ENCODE results near the gene DGKA.
A peak's percentile ranks its signal among the peaks of the same experiment; 100 is the strongest.

DGKA gene

DNA sequence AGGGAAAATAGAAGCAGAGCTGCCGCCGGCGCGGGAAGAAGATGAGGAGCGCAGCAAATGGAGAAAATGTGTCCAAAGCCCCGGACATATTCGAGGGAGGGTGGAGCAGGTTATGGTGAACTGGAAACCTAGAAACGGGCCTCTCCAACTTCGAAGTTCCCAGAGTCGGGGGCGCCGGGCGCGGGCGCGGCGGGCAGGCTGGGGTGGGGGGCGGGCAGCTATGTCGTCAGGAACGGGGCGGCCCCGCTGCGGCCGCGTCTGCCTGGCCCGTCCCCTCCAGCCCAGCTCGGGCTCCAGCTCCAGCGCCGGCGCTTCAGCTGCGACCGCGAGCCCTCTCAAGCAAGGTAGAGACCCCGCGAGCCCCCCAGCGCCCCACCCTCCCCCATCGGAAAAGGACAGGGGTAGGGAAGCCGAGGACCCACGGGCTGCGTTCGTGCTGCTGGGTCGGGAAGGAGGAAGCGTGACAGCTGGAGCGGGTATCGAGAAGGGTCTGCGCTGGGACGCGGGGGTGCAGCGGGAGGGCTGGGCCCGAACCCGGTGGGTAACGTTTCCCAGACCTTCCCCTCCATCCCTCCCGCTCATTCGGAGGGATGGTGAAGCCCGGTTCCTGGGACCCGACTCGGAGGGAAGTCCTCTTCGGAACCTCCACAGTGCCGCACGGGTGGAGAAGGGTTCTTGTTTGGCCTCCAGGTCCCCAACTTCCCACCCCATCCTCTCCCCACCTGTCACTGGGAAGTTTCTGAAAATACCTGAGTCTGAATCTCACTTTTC lies 1.0 kb downstream of the DGKA start:
- DNase-seq (ENCODE audit: low spot score): peak; percentile 65

- DNase-seq (ENCODE audit: low spot score): no peak
Observed at GRCh38 chr12:55932551-55932910, 1.6 kb downstream of the DGKA start.

DNA sequence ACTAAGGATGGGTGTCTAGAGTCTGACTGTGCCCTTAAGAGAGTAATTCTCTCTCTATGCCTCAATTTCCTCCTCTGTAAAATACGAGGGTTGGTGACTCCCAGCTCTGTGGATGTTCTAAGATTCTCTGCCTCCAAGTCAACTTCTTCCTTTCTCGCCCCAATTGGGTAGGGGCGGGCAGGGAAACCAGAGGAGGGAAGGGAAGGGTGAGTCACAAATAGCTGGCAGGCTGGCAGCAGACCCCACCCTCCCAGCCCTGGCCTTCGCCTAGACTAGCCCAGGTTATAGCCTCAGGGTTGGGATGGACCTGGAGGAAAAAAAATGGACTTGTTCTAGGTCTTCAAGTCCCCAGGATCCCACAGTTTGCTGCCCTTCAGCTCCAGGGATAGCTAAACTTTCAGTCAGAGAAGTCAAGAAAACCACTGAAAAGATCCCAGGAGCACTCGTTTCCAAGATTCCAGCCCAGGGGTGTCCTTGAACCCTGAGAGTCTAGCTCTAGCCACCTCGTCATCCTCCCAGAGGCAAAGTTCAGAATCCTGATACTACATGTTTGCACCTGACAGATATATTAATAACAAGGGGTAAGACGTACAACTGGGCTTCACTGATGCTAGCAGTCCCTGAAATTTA lies 2.3 kb downstream of the DGKA start:
- DNase-seq (ENCODE audit: low spot score): no peak

GRCh38 chr12:55933799-55934742 lies 3.1 kb downstream of the DGKA start:
- DNase-seq (ENCODE audit: low spot score): peak; percentile 52

DNA sequence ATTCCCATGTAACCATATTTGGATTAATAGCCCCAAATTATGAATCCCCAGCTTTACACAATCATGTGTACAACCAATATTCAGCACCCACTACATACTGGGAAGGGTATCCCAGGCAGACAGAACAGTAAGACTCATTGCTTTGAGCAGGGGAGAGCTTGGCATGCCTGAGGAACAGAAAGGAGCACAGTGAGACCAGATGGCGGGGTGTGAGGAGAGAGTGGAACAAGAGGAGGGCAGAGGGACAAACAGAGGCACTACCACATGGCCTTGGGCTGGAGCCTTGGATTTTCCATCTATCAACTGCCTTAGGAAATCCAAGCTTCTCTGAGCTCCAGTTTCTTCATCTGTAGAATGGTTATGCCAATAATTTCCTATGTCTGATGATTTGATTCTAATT lies 3.8 kb downstream of the DGKA start:
- no peak for DNase-seq (ENCODE audit: low spot score)

DNA sequence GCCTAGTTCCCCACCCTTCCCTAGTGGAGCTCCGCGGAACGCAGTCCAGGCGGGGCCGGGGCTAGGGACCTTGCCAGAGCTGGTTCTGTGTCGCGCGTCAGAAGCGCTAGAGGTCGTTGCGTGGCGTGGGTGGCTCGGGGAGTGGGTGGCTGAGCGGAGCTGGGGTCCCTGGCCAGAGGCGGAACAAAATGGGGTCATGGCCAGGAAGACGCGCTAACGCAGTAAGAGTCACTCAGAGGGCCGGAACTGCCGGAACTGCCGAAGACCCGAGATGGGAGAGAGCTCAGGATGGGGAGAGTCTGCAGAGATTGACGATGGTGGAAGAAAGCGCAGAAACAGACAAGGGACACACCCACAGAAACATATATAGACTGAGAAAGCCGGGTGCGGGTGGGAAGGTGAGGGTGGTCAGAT lies 4.8 kb downstream of the DGKA start:
- DNase-seq (ENCODE audit: low spot score): peak; percentile 31

DNA sequence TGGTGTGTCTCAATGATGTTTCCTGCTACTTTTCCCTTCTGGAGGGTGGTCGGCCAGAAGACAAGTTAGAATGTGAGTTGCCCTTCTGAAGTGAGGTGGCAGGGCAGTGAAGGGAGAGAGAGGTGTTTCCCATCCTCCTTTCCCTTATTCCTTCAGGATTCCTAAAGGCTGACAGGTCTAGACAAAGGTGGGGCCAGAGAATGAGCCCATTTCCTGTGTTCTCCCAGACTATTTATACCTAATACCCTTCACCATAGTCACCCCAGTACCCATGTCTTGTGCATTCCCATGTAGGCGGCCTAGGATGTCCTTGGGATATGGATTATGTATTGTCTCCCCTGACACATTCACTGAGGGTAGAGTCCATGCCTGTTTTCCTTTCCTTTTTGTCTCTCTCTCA lies 7.0 kb downstream of the DGKA start:
- DNase-seq (ENCODE audit: low spot score): no peak

- DNase-seq (ENCODE audit: low spot score): no peak
Observed at GRCh38 chr12:55938826-55939501, 8.0 kb downstream of the DGKA start.

DNA sequence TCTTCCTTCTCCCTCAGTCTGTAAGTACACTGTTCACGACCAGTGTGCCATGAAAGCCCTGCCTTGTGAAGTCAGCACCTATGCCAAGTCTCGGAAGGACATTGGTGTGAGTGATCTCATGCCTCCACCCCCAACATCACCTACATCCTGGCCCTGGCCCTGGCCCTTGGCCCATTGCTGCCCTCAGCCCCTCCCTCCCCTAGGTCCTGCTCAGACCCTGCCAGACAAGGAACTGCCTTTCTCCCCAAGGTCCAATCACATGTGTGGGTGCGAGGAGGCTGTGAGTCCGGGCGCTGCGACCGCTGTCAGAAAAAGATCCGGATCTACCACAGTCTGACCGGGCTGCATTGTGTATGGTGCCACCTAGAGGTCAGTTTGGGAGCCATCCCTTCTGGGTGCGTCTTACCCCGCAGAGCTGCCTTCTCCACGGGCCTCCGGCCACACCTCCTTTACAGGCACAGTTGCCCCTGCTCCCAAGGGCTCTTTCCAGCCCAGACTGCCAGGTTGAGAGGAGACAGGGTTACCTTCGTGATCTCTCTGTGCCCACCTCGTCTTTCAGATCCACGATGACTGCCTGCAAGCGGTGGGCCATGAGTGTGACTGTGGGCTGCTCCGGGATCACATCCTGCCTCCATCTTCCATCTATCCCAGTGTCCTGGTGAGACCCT lies 9.2 kb downstream of the DGKA start:
- peak; percentile 86 for DNase-seq (ENCODE audit: low spot score)

DNA sequence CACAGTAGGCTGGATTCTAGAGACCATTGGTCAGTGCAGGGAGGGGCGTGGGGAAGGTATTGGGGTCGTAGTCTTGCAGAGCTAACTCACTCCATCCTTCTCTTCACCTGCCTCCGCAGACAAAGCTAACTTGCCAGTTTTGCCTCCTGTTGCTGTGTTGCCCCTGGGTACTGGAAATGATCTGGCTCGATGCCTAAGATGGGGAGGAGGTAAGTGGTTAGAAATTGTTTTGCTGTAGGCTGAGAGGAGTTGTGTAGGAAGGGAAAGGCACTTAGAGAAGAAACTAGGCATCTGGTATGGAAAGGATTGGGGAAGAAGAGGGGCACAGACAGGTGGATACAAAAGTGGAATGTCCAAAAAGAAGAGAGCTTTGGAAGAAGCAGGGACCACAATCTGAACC lies 11.1 kb downstream of the DGKA start:
- no peak for DNase-seq (ENCODE audit: low spot score)

- no peak for DNase-seq (ENCODE audit: low spot score)
Observed at GRCh38 chr12:55942577-55943136, 11.7 kb downstream of the DGKA start.

DNA sequence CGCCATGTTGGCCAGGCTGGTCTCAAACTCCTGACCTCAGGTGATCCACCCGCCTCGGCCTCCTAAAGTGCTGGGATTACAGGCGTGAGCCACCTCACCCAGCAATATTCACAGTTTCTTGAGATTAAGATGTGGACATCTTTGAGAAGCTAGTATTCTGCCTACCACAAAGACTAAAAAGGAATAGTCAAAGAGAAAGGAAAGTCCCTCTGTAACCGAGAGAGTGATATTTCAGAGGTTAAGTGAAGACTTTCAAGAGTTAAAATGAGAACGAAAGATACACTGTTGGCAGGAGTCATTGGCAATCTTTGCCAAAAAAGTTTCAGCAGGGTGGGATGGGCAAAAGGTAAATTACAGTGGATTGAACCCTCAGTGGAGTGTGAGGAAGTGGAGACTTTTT lies 15.6 kb downstream of the DGKA start:
- no peak for DNase-seq (ENCODE audit: low spot score)

GRCh38 chr12:55955344-55955743 lies 24.4 kb downstream of the DGKA start:
- no peak for DNase-seq (ENCODE audit: low spot score)

- no peak for DNase-seq (ENCODE audit: low spot score)
Observed at GRCh38 chr12:55955800-55956508, 25.0 kb downstream of the DGKA start.

GRCh38 chr12:55957106-55957859 lies 26.3 kb downstream of the DGKA start:
- no peak for DNase-seq (ENCODE audit: low spot score)

DNA sequence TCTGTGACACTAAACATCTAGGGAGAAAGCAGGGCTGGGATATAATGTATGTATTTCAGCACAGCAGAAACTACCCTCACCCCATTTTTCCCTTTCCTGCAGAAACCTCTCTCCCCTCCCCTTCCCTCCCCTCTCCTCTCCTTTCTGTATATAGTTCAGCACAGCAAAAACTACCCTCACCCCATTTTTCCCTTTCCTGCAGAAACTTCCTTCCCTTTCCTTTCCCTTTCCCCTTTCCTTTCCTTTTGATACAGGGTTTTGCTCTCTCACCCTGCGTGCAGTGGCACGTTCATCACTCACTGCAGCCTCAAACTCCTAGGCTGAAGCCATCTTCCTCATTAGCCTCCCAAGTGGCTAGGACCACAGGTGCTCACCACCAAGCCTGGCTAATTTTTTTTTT lies 32.8 kb downstream of the DGKA start:
- DNase-seq (ENCODE audit: low spot score): no peak

DNA sequence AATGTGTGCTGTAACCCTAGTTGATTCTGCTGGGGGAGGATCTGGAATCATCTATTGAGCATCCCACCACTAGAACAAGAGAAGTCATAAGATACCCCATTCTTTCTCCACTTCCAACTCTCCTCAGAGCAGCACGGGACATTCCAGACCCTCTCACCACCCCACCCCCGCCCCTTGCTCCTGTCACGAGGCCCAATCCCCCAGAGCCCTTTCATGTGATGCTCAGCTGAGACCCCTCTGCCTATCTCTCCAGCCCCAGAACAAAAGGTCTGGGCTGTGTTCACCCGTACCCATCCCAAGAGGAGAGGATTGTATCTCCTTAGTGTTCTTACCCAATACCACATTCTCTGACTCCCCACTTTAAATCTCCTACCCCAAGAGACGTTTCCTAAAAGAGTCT lies 34.3 kb downstream of the DGKA start:
- DNase-seq (ENCODE audit: low spot score): no peak

DNA sequence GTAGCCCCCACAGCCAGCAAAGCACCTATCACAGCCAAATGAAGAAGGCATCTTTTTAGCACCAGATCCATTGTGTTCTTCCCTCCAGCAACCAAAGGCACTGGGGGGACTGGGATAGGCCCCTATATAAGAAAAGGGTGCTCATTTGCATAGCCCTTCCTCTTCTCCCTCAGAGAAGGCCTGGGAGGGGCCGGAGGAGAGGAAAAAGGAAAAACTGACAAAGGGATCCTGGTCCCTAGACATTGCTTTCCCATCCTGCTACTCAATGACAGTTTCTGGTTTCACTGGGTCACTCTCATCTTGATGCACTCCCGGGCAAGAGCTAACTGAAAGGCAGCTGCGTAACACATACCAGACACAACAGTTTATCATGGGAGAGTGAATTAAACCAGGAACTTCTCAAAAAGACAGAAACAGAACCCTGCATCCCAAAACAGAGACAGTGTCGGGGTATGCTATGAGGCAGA lies 35.0 kb downstream of the DGKA start, which contains the start of gene PMEL:
TSS of gene PMEL (minus strand) at position 102 of the 467 bp plus-strand sequence. CDS start at position 71, 31 bp downstream.
- peak; percentile 34 for DNase-seq (ENCODE audit: low spot score)

GRCh38 chr12:55966408-55967281 lies 35.7 kb downstream of the DGKA start, which contains the start of gene CDK2:
Gene CDK2, plus strand, starts transcription at chr12:55966830. Its CDS starts 179 bp downstream, at chr12:55967009.
- DNase-seq (ENCODE audit: low spot score): peak; percentile 92

All from hepatic stellate cell (primary cell).